Mucosa of descending colon (tissue), 3 donors: ENCODE data around the gene TSR1. TPM values are rescaled to one million over a fixed set of nuclear protein-coding genes. Genes with fewer than 3 reads are reported as not detected.

Experiments used
- ATAC-seq: fragments of 200-7000 bp; cut with Tn5 transposase; one replicate; pipeline ENCODE4 v1.9.1; 2020; ENCODE audit warnings: mild to moderate bottlenecking, moderate library complexity
- DNase-seq, 3 donors: peaks; one replicate each; pipeline ENCODE4 v3.0.0-alpha.2; 2020
- H3K36me3 ChIP-seq: fragments of 200-600 bp; one replicate; pipeline ENCODE4 v1.8.0; 2021; ENCODE audit warnings: low read depth, mild to moderate bottlenecking
- H3K4me1 ChIP-seq: fragments of 200-600 bp; one replicate; pipeline ENCODE4 v1.8.0; 2021; ENCODE audit warnings: low read depth, mild to moderate bottlenecking
- H3K4me3 ChIP-seq: fragments of 200-600 bp; one replicate; pipeline ENCODE4 v1.8.0; 2021; ENCODE audit warnings: mild to moderate bottlenecking
- H3K9me3 ChIP-seq: fragments of 200-600 bp; one replicate; pipeline ENCODE4 v1.8.0; 2021; ENCODE audit warnings: mild to moderate bottlenecking
- CTCF ChIP-seq: fragments of 200-600 bp; IDR thresholded peaks from one replicate; pipeline ENCODE4 v1.8.0; 2022; ENCODE audit warnings: antibody characterized with exemption, mild to moderate bottlenecking
- intact Hi-C, 2 donors: fragments of 100-400 bp; cut with DNase I in 1 of 2; cut with micrococcal nuclease in 1 of 2; formaldehyde crosslinking; loops; one replicate each; pipeline versions ENCODE4 v1.11.0 to v1.11.1; 2022; cut with DNase I, micrococcal nuclease
- total RNA-seq, 3 donors: library from RNA; stranded (reverse); fragmentation: NEBNext Ultra II Directional in 2 of 3; extraction: Animal tissue kit (Norgen Biotek cat#: 25700) in 2 of 3; gene quantifications; one replicate each; pipeline versions ENCODE4 v1.2.1 to v1.2.4, GENCODE V29; 2021 to 2023
- donor health status: DM: no; HTN: no; CAD: no; lungs with moderate emphysema.
- donor health status: DM: no; HTN: no; CAD: no.
- donor health status: DM: no; HTN: yes; CAD: no.

TSR1 gene
- total RNA-seq, 3 donors from 2014 or later: 13.6 to 23.4 (median 15.4) TPM

DNA sequence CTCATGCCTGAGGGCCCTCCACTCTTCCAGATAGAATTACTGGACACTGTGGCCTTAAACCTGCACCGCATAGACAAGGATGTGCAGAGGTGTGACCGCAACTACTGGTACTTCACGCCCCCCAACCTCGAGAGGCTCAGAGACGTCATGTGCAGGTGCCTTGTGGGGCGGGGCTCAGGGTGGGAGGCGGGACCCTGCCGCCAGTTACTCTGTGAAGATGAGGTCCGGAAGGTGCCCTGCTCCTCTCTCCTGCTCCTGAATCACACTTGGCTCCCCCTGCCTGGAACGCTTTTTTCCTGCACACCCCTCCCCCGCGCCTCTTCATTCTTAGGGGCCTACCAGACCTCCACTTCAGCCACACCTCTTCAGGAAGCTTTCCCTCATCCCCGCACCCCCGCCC, 39.9 kb upstream of the TSR1 start:
- Histone ChIP-seq H3K4me1 (no peaks in the 10 kb centered on the region), H3K4me3 (no peak overlapping the region), H3K36me3 (no peaks in the 10 kb centered on the region), H3K9me3 (no peaks in the 10 kb centered on the region)
- no peak for DNase-seq
- TF ChIP-seq CTCF: no peak
- ATAC-seq: no peak
- intact Hi-C loops: no loop called here

- no peak for TF ChIP-seq CTCF
- no peaks in the 10 kb centered on the region for H3K9me3 ChIP-seq
- intact Hi-C loops: no loop called here
These were observed 39.1 kb upstream of the TSR1 start for GRCh38 chr17:2375406-2375805.

DNA sequence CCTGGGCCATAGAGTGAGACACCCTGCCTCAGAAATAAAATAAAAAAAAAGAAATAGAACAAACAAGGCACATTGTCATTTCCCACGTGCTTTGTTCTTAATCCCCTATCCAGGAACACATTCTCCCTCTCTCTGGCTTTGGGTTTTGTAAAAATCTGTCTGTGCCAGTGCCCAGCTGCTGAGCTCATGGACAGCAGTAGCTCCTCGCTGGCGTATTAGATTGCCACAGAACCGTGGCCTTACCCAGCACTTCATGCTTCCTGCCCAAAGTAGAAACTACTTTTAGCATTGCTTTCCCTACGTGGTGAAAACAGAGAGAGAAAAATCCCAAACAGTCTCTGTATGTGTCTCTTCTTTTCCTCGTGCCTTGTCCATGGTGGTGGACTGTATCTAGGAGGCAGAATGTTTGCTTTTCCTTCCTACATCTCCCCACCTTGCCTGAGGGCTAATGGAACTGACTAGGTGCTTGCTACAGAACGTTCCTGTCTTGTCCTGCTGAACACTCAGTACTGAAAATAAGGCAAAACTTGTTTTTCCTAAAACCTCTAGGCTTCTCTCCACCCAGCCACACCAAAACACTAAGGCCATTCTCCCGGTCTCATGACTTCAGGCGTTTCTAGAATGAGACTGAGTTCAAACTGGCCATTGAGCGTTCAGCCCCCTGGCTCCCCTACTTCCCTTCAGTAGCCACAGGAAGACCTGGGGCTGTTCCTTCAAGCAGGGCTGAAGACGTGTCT, 38.5 kb upstream of the TSR1 start:
- Histone ChIP-seq H3K9me3 (no peaks in the 10 kb centered on the region), H3K4me1 (no peaks in the 10 kb centered on the region), H3K4me3 (no peak overlapping the region), H3K36me3 (no peaks in the 10 kb centered on the region)
- no peak for ATAC-seq
- DNase-seq: no peak
- intact Hi-C loops: no loop called here
- TF ChIP-seq CTCF: no peak

More at GRCh38 chr17:2375406-2375805, 39.1 kb upstream of the TSR1 start:
- Histone ChIP-seq H3K36me3 (no peaks in the 10 kb centered on the region), H3K4me3 (no peak overlapping the region), H3K4me1 (no peaks in the 10 kb centered on the region)
- ATAC-seq: no peak
- DNase-seq: no peak

GRCh38 chr17:2373179-2373578, 36.9 kb upstream of the TSR1 start:
- no peaks in the 10 kb centered on the region for H3K4me1 ChIP-seq
- H3K9me3 ChIP-seq: no peaks in the 10 kb centered on the region
- intact Hi-C loops: no loop called here
- TF ChIP-seq CTCF: no peak
- ATAC-seq (no peak), DNase-seq (no peak)
- no peaks in the 10 kb centered on the region for H3K36me3 ChIP-seq
- H3K4me3 ChIP-seq: no peak overlapping the region

- no peak for TF ChIP-seq CTCF
- H3K9me3 ChIP-seq: no peaks in the 10 kb centered on the region
- intact Hi-C loops: no loop called here
- H3K36me3 ChIP-seq: no peaks in the 10 kb centered on the region
- no peak overlapping the region for H3K4me3 ChIP-seq
- H3K4me1 ChIP-seq: no peaks in the 10 kb centered on the region
- ATAC-seq (no peak), DNase-seq (no peak)
These were observed 36.4 kb upstream of the TSR1 start for GRCh38 chr17:2372681-2373080.

GRCh38 chr17:2372180-2372579, 35.9 kb upstream of the TSR1 start:
- no peak for TF ChIP-seq CTCF
- H3K4me1 ChIP-seq: no peaks in the 10 kb centered on the region
- DNase-seq (peak in 1 of 3 donors; percentile 45), ATAC-seq (no peak)
- intact Hi-C loops: no loop called here
- H3K36me3 ChIP-seq: no peaks in the 10 kb centered on the region
- H3K9me3 ChIP-seq: no peaks in the 10 kb centered on the region
- H3K4me3 ChIP-seq: no peak overlapping the region
